Endothelial cell of umbilical vein (primary cell): ENCODE data around the gene UBE3B. TPM values are rescaled to one million over a fixed set of nuclear protein-coding genes. Genes with fewer than 3 reads are reported as not detected.

ENCODE experiments used
- BruUV-seq: library from RNA; stranded (reverse); fragments of 400-500 nt; replicated peaks from 2 replicates; lab custom pipeline; 2021; lab: Mats Ljungman, UMichigan
- CTCF ChIA-PET: fragments of 300-600, 350-600 bp; sonication (Branson Sonifier 250); formaldehyde crosslinking; loops from one replicate; lab custom pipeline; 2021; ENCODE audit warnings: antibody characterized with exemption, inconsistent platforms; lab: Charles Lee
- POLR2A ChIA-PET: fragments of 300-600, 350-600 bp; sonication (Branson Sonifier 250); formaldehyde crosslinking; loops from one replicate; lab custom pipeline; 2021; ENCODE audit warnings: antibody characterized with exemption, inconsistent platforms; lab: Charles Lee
- DNase-seq: peaks from one replicate; pipeline ENCODE4 v3.0.0-alpha.2; 2011; ENCODE audit warnings: low read depth, low spot score
- FAIRE-seq: peaks from 2 replicates; lab custom pipeline; 2011; peaks lifted over from hg19 to GRCh38; lab: Jason Lieb, UNC
- H2AFZ ChIP-seq: 2 replicates; pipeline ENCODE4 v1.6.0; 2012; ENCODE audit warnings: low read depth, low read length, control low read depth, inconsistent platforms
- H3K27ac ChIP-seq: 2 replicates; pipeline ENCODE4 v1.5.1; 2011; ENCODE audit warnings: low read depth, mild to moderate bottlenecking, control low read depth, low read length, moderate library complexity; ENCODE audit not compliant: insufficient read depth
- H3K27me3 ChIP-seq, 2 experiments: 2 replicates each; pipeline versions ENCODE4 v1.6.0 to v1.6.1; 2011; ENCODE audit warnings: low read length in 2 of 2, mixed read lengths in 1 of 2; ENCODE audit not compliant: control insufficient read depth in 2 of 2, insufficient read depth in 2 of 2
- H3K36me3 ChIP-seq, 2 experiments: 2 replicates in 1 of 2; 3 replicates in 1 of 2; pipeline ENCODE4 v1.5.1; 2011; ENCODE audit warnings: low read length in 2 of 2, mild to moderate bottlenecking in 1 of 2, moderate library complexity in 1 of 2; ENCODE audit not compliant: control insufficient read depth in 2 of 2, insufficient read depth in 2 of 2; ENCODE audit errors: extremely low read depth in 1 of 2
- H3K4me1 ChIP-seq: 3 replicates; pipeline ENCODE4 v1.5.1; 2011; ENCODE audit warnings: mild to moderate bottlenecking, low read length; ENCODE audit not compliant: control insufficient read depth, insufficient read depth; ENCODE audit errors: extremely low read depth
- H3K4me2 ChIP-seq: 2 replicates; pipeline ENCODE4 v1.6.1; 2011; ENCODE audit warnings: low read length, control low read depth, mixed read lengths; ENCODE audit not compliant: insufficient read depth
- H3K4me3 ChIP-seq, 3 experiments: fragments of 200-600 bp in 1 of 3; sonication (generic), shearing (Covaris generic) in 1 of 3; replicated peaks in 1 of 3; 2 replicates each; pipeline ENCODE4 v1.5.1; 2011 to 2016; ENCODE audit warnings: control low read depth in 3 of 3, low read length in 3 of 3, mild to moderate bottlenecking in 2 of 3, inconsistent platforms in 1 of 3, low read depth in 1 of 3, moderate library complexity in 1 of 3; ENCODE audit not compliant: insufficient read depth in 1 of 3
- H3K79me2 ChIP-seq: 2 replicates; pipeline ENCODE4 v1.6.0; 2012; ENCODE audit warnings: low read length, inconsistent platforms; ENCODE audit not compliant: control insufficient read depth, insufficient read depth
- H3K9ac ChIP-seq: replicated peaks from 2 replicates; pipeline ENCODE3; 2011; ENCODE audit warnings: low read length, control low read depth; ENCODE audit not compliant: insufficient read depth; ENCODE audit errors: extremely low read depth
- H3K9me1 ChIP-seq: replicated peaks from 3 replicates; pipeline ENCODE4 v1.6.0; 2011; ENCODE audit warnings: mild to moderate bottlenecking, low read length; ENCODE audit not compliant: control insufficient read depth, insufficient read depth; ENCODE audit errors: extremely low read depth
- H3K9me3 ChIP-seq: replicated peaks from 2 replicates; pipeline ENCODE4 v1.5.1; 2012; ENCODE audit warnings: low read length, inconsistent platforms; ENCODE audit not compliant: control insufficient read depth, insufficient read depth
- H4K20me1 ChIP-seq: replicated peaks from 2 replicates; pipeline ENCODE3; 2011; ENCODE audit warnings: mild to moderate bottlenecking, low read length; ENCODE audit not compliant: control insufficient read depth, insufficient read depth; ENCODE audit errors: extremely low read depth
- CTCF ChIP-seq, 2 donors: IDR thresholded peaks; 1 replicate in 1 of 2; 2 replicates in 1 of 2; pipeline ENCODE4 v1.5.1; 2011; ENCODE audit warnings: low read length in 2 of 2, mild to moderate bottlenecking in 2 of 2, moderate library complexity in 2 of 2, control low read depth in 1 of 2, inconsistent platforms in 1 of 2, low read depth in 1 of 2; ENCODE audit not compliant: insufficient read depth in 1 of 2; ENCODE audit errors: extremely low read depth in 1 of 2
- MYC ChIP-seq: IDR thresholded peaks from one replicate; pipeline ENCODE4 v1.6.1; 2011; ENCODE audit warnings: mild to moderate bottlenecking, low read depth, low read length
- POLR2AphosphoS5 ChIP-seq: IDR thresholded peaks from 2 replicates; pipeline ENCODE4 v1.6.1; 2012; ENCODE audit warnings: low read depth, mild to moderate bottlenecking, control low read depth, low read length, moderate library complexity; ENCODE audit not compliant: insufficient read depth
- dilution Hi-C: fragments of 300-500 bp; cut with MboI; formaldehyde crosslinking; loops from one replicate; pipeline ENCODE4 v1.15.0; 2019; ENCODE audit warnings: low sequenced_read_pairs; ENCODE audit not compliant: extremely low pct_ligation_motif_present
- intact Hi-C: fragments of 100-400 bp; cut with micrococcal nuclease; formaldehyde crosslinking; loops from one replicate; pipeline ENCODE4 v1.10.0; 2022
- polyA plus RNA-seq, 4 experiments: library from polyadenylated mRNA; depleted of rRNA in 3 of 4; stranded (reverse) in 3 of 4; unstranded in 1 of 4; fragments of >200 nt; gene quantifications; 2 replicates each; pipeline versions ENCODE4 v1.2.1 to v1.2.3, GENCODE V29; 2011 to 2012; ENCODE audit warnings: missing spikeins in 1 of 4
- total RNA-seq: library from RNA; stranded (reverse); gene quantifications from 2 replicates; pipeline ENCODE4 v1.2.3, GENCODE V29; 2021

UBE3B gene
- total and polyA plus RNA-seq, 2 donors (not counting 3 experiments of a cell fraction or from before 2014, with no cell fraction given) = 24.9 to 40.8 TPM

DNA sequence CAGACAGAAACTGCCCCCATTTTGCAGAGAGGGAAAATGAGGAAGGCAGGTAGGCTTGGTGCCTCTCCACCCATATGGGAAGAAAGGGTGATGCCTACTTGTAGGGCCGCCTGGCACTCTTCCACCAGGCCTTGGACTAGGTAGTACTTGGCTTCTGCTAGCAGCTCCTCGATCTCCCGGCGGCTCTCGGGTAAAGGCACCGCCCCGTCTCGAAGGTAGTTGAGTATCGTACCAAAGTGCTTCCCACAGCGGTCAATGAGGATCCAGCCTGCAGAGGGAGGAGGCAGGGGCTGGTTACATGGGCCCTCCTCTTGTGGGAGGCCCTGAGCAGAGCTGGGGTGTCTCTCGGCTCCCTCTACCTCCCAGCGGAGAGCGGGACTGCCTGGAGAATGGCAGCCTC lies 16.9 kb upstream of the UBE3B start:
- CTCF ChIA-PET = interaction anchor here (1.2 to 5.1 kb wide), 4 partner anchors 13 to 33 kb away, joined by 3 to 47 read pairs (median 20); no protein-coding TSS in a partner anchor
- dilution Hi-C loops (no loop called here), intact Hi-C loops (loop anchor here (5.0 kb wide), 1 partner anchor 608 kb away; no protein-coding TSS in a partner anchor)
- Histone ChIP-seq H3K27ac (peak overlapping the region; percentile 89), H4K20me1 (no peaks in the 10 kb centered on the region), H3K9ac (no peak overlapping the region), H3K9me3 (no peaks in the 10 kb centered on the region), H3K9me1 (no peaks in the 10 kb centered on the region), H3K4me1 (peaks cover 72% of the 10 kb centered on the region), H3K27me3 (no peaks in the 10 kb centered on the region), H3K4me3 (no peak overlapping the region), H3K36me3 (peaks cover 17 to 27% of the 10 kb centered on the region in 2 experiments), H3K79me2 (peaks cover 69% of the 10 kb centered on the region), H3K4me2 (peak overlapping the region; percentile 66), H2AFZ (no peak overlapping the region)
- DNase-seq = no peak
- no TSS peak for BruUV-seq
- POLR2A ChIA-PET = no interaction called here
- TF ChIP-seq MYC (no peak), CTCF (IDR thresholded peaks at IDR 0.05; ENCODE audit: extremely low read depth in 1 of 2, insufficient read depth in 1 of 2, low read depth in 1 of 2, low read length in 2 of 2) (no peak), POLR2AphosphoS5 (no peak)
- FAIRE-seq = no peak
